NT2/D1 (cell line): Measurements from ENCODE around the gene NIPAL3.

Experiments
- SUZ12 ChIP-seq: IDR thresholded peaks from 2 replicates; pipeline ENCODE4 v1.6.1; 2011; ENCODE audit not compliant: insufficient read length, insufficient read depth; ENCODE audit errors: extremely low read depth
- YY1 ChIP-seq: IDR thresholded peaks from 2 replicates; pipeline ENCODE4 v1.6.1; 2011; ENCODE audit not compliant: insufficient read length, insufficient read depth
- ZNF274 ChIP-seq: IDR thresholded peaks from 2 replicates; pipeline ENCODE4 v1.6.1; 2011; ENCODE audit warnings: mild to moderate bottlenecking, low read depth, low read length

DNA sequence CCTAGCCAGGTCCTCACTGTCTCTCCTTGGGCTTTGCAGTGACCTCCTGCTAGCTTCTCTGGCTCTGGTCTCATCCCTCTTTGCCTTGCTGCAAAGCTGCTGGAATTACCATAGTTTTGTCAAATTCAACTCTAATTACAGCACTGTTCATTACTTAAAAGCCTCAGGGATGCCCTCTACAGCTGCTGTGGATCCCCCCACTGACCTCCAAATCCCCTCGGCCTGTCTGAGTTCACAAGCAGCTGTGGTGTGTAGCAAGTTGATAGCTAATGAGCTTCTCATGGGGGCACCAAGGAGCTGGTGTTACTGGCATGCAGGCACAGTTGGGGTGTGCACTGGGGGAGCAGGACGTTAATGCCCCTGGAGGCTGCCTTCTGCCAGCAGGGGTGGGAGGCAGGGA is 24.8 kb downstream of the NIPAL3 start:
- no peak for TF ChIP-seq SUZ12
- TF ChIP-seq YY1, result no peak
- no peak for TF ChIP-seq ZNF274
